ENCODE measurements around the gene SIVA1.

Gene SIVA1

GRCh38 chr14:104771918-104772706 is 19.2 kb downstream of the SIVA1 start:
- DNase-seq = no peak

- no peak for DNase-seq
Observed at GRCh38 chr14:104772707-104773504, 20.0 kb downstream of the SIVA1 start.

GRCh38 chr14:104773505-104774452 is 20.8 kb downstream of the SIVA1 start:
- DNase-seq = no peak

GRCh38 chr14:104774453-104775072 is 21.6 kb downstream of the SIVA1 start:
- no peak for DNase-seq

GRCh38 chr14:104775073-104775489 is 22.1 kb downstream of the SIVA1 start:
- no peak for DNase-seq

GRCh38 chr14:104776481-104776880 is 23.5 kb downstream of the SIVA1 start:
- DNase-seq = no peak

- DNase-seq = no peak
Observed at GRCh38 chr14:104776961-104777807, 24.2 kb downstream of the SIVA1 start.

- no peak for DNase-seq
Observed at GRCh38 chr14:104777808-104778249, 24.9 kb downstream of the SIVA1 start.

- no peak for DNase-seq
Observed at GRCh38 chr14:104778694-104779331, 25.9 kb downstream of the SIVA1 start.

GRCh38 chr14:104779776-104780512 is 27.0 kb downstream of the SIVA1 start:
- DNase-seq = no peak

GRCh38 chr14:104780513-104781030 is 27.6 kb downstream of the SIVA1 start:
- no peak for DNase-seq

GRCh38 chr14:104781271-104782077 is 28.5 kb downstream of the SIVA1 start:
- DNase-seq = no peak

- no peak for DNase-seq
Observed at GRCh38 chr14:104782086-104782807, 29.3 kb downstream of the SIVA1 start.

- no peak for DNase-seq
Observed at GRCh38 chr14:104782808-104783139, 29.8 kb downstream of the SIVA1 start.

GRCh38 chr14:104783484-104784217 is 30.7 kb downstream of the SIVA1 start:
- DNase-seq = no peak

GRCh38 chr14:104784218-104784568 is 31.2 kb downstream of the SIVA1 start:
- DNase-seq = no peak

- no peak for DNase-seq
Observed at GRCh38 chr14:104784846-104785707, 32.1 kb downstream of the SIVA1 start.

Data from right hindlimb (tissue), 1 donor.